H1 (cell line): ENCODE results near the gene SOX10. TPM values are rescaled to one million over a fixed set of nuclear protein-coding genes. Genes with fewer than 3 reads are reported as not detected.

Experiments
- ASH2L ChIP-seq: fragments of 200-600, 300-600 bp; sonication (generic); IDR thresholded peaks from one replicate; pipeline ENCODE4 v1.7.1; 2017; ENCODE audit warnings: low read length
- BACH1 ChIP-seq: IDR thresholded peaks from 2 replicates; pipeline ENCODE4 v1.6.1; 2012; ENCODE audit warnings: low read length, improper control_type of control experiment
- CTBP2 ChIP-seq: IDR thresholded peaks from 2 replicates; pipeline ENCODE4 v1.7.0; 2011; ENCODE audit warnings: borderline replicate concordance, mild to moderate bottlenecking, moderate library complexity, mixed read lengths, low read length; ENCODE audit not compliant: insufficient read depth, insufficient read length
- CTCF ChIP-seq, 3 experiments: IDR thresholded peaks; 1 replicate in 2 of 3; 2 replicates in 1 of 3; pipeline versions ENCODE4 v1.5.1 to v1.6.1; 2011; ENCODE audit warnings: low read length in 3 of 3, mild to moderate bottlenecking in 3 of 3, inconsistent platforms in 2 of 3, low read depth in 1 of 3, moderate library complexity in 1 of 3; ENCODE audit not compliant: insufficient read depth in 1 of 3; ENCODE audit errors: control extremely low read depth in 1 of 3
- EZH2 ChIP-seq: fragments of 200-600 bp; sonication (generic); IDR thresholded peaks from 2 replicates; pipeline ENCODE4 v1.7.1; 2012; ENCODE audit warnings: low read depth, mild to moderate bottlenecking, moderate library complexity, low read length, inconsistent platforms; ENCODE audit not compliant: severe bottlenecking
- HDAC2 ChIP-seq, 2 experiments: fragments of 300-600 bp in 1 of 2; sonication (generic) in 1 of 2; IDR thresholded peaks; 2 replicates each; pipeline ENCODE4 v1.6.1; 2011 to 2012; ENCODE audit warnings: low read depth in 2 of 2, low read length in 2 of 2, mild to moderate bottlenecking in 2 of 2, moderate library complexity in 2 of 2, borderline replicate concordance in 1 of 2, inconsistent platforms in 1 of 2
- KDM1A ChIP-seq: fragments of 200-600, 300-600 bp; sonication (generic); IDR thresholded peaks from 2 replicates; pipeline ENCODE4 v1.7.1; 2016; ENCODE audit warnings: mild to moderate bottlenecking, low read length, borderline replicate concordance
- MAFK ChIP-seq: IDR thresholded peaks from 2 replicates; pipeline ENCODE4 v1.6.1; 2012; ENCODE audit warnings: low read depth, mild to moderate bottlenecking, improper control_type of control experiment, low read length
- MAX ChIP-seq: IDR thresholded peaks from 2 replicates; pipeline ENCODE4 v1.6.1; 2012; ENCODE audit warnings: inconsistent platforms
- RAD21 ChIP-seq, 2 experiments: IDR thresholded peaks in 1 of 2; conservative IDR thresholded peaks in 1 of 2; 2 replicates each; pipeline ENCODE4 v1.6.1; 2011; ENCODE audit warnings: low read depth in 2 of 2, low read length in 2 of 2, improper control_type of control experiment in 1 of 2, inconsistent platforms in 1 of 2, mild to moderate bottlenecking in 1 of 2, moderate library complexity in 1 of 2
- RBBP5 ChIP-seq: IDR thresholded peaks from 2 replicates; pipeline ENCODE4 v1.7.1; 2012; ENCODE audit warnings: low read depth, mild to moderate bottlenecking, inconsistent platforms, low read length, moderate library complexity, borderline replicate concordance
- polyA plus RNA-seq, 7 experiments: library from polyadenylated mRNA; depleted of rRNA in 3 of 7; stranded (reverse) in 5 of 7; unstranded in 2 of 7; fragments of >200 nt in 5 of 7; fragments of 200-250 nt in 2 of 7; gene quantifications; 1 replicate in 5 of 7; 2 replicates in 1 of 7; 4 replicates in 1 of 7; pipeline versions ENCODE4 v1.2.1 to v1.2.3, GENCODE V29; 2011 to 2013; ENCODE audit warnings: missing spikeins in 2 of 7, mixed read lengths in 2 of 7
- total RNA-seq: library from RNA; stranded (reverse); fragmentation: NEBNext Ultra II Directional; extraction: Animal tissue kit (Norgen Biotek cat#: 25700); gene quantifications from 2 replicates; pipeline ENCODE4 v1.2.1, GENCODE V29; 2021

SOX10 gene
- total and polyA plus RNA-seq, 2 of the 8 experiments (the other 6 are each of a cell fraction or from before 2014, with no cell fraction given) = 2.7 TPM

GRCh38 chr22:37982938-37983859 lies 1.2 kb downstream of the SOX10 start (continued):
- TF ChIP-seq HDAC2 (IDR thresholded peaks at IDR 0.05; ENCODE audit: borderline replicate concordance in 1 of 2, low read depth in 2 of 2, low read length in 2 of 2) = peak; percentile 53 to 95; a peak in 1 of 4 replicates
- peak; percentile 45; the same call in 1 of the 2 replicates for TF ChIP-seq BACH1
- TF ChIP-seq ASH2L = peak; percentile 67
- peak; percentile 5 for TF ChIP-seq CTBP2
- TF ChIP-seq RBBP5 = peak; percentile 72; the same call in 1 of the 2 replicates
- 0 out of 2 replicates have a peak, but pooled peaks have one; percentile 10 for TF ChIP-seq KDM1A
- peak; percentile 39 to 58; a peak in 3 of 4 replicates for TF ChIP-seq RAD21 (IDR thresholded peaks at IDR 0.05 in 1 of 2, conservative IDR thresholded peaks at IDR 0.05 in 1 of 2; ENCODE audit: low read depth in 2 of 2, low read length in 2 of 2)
- TF ChIP-seq MAX = peak; percentile 63
- peak; percentile 60 for TF ChIP-seq EZH2
- TF ChIP-seq CTCF (IDR thresholded peaks at IDR 0.05; ENCODE audit: control extremely low read depth in 1 of 3, insufficient read depth in 1 of 3, low read depth in 1 of 3, low read length in 3 of 3) = peak; percentile 76 to 81 (median 79)
- peak; percentile 27; the same call in 1 of the 2 replicates for TF ChIP-seq MAFK
